ENCODE data around the gene LRRC7. TPM values are rescaled to one million over a fixed set of nuclear protein-coding genes. Genes with fewer than 3 reads are reported as not detected.

Gene LRRC7
- total RNA-seq, 4 donors from 2014 or later, result 0.12 to 0.32 TPM; not detected in 2

GRCh38 chr1:69528376-69528775, 39.3 kb upstream of the LRRC7 start:
- DNase-seq (ENCODE audit: low spot score) (no peak), ATAC-seq (ENCODE audit: low FRiP score) (no peak)
- TF ChIP-seq CTCF (IDR thresholded peaks at IDR 0.05), result no peak

- TF ChIP-seq CTCF (IDR thresholded peaks at IDR 0.05), result no peak
- DNase-seq (ENCODE audit: low spot score) (no peak), ATAC-seq (ENCODE audit: low FRiP score) (no peak)
Measured at GRCh38 chr1:69533343-69533742, 34.4 kb upstream of the LRRC7 start.

- TF ChIP-seq CTCF (IDR thresholded peaks at IDR 0.05), result no peak
- ATAC-seq (ENCODE audit: low FRiP score), result no peak
- DNase-seq (ENCODE audit: low spot score), result no peak
Measured at GRCh38 chr1:69534829-69535228, 32.9 kb upstream of the LRRC7 start.

- TF ChIP-seq CTCF (IDR thresholded peaks at IDR 0.05), result no peak
- ATAC-seq (ENCODE audit: low FRiP score) (no peak), DNase-seq (ENCODE audit: low spot score) (no peak)
Measured at GRCh38 chr1:69535490-69535889, 32.2 kb upstream of the LRRC7 start.

- DNase-seq (ENCODE audit: low spot score) (no peak), ATAC-seq (ENCODE audit: low FRiP score) (no peak)
- no peak for TF ChIP-seq CTCF (IDR thresholded peaks at IDR 0.05)
Measured at GRCh38 chr1:69540052-69540451, 27.7 kb upstream of the LRRC7 start.

- no peak for TF ChIP-seq CTCF (IDR thresholded peaks at IDR 0.05)
- ATAC-seq (ENCODE audit: low FRiP score) (no peak), DNase-seq (ENCODE audit: low spot score) (no peak)
Measured at GRCh38 chr1:69551476-69552324, 16.0 kb upstream of the LRRC7 start.

- no peak for TF ChIP-seq CTCF (IDR thresholded peaks at IDR 0.05)
- ATAC-seq (ENCODE audit: low FRiP score) (no peak), DNase-seq (ENCODE audit: low spot score) (no peak)
Measured at GRCh38 chr1:69553726-69554125, 14.0 kb upstream of the LRRC7 start.

Measured in omental fat pad (tissue), 4 donors.